WTC11 (cell line): ENCODE data around the gene ARHGAP26. TPM values are rescaled to one million over a fixed set of nuclear protein-coding genes. Genes with fewer than 3 reads are reported as not detected.

Experiments used
- ATAC-seq: fragments of 200-7000 bp; cut with Tn5 transposase; 2 replicates; pipeline ENCODE4 v1.10.0; 2021; ENCODE audit warnings: mild to moderate bottlenecking, moderate library complexity
- CTCF ChIA-PET: fragments of 300-600 bp; sonication (Branson Sonifier 250); formaldehyde crosslinking; loops from one replicate; lab custom pipeline; 2021; ENCODE audit warnings: antibody characterized with exemption; lab: Charles Lee
- POLR2A ChIA-PET: fragments of 350-600 bp; sonication (Branson Sonifier 250); formaldehyde crosslinking; loops from one replicate; lab custom pipeline; 2021; ENCODE audit warnings: antibody characterized with exemption; lab: Charles Lee
- DNase-seq: peaks from one replicate; pipeline ENCODE4 v3.0.0; 2021; ENCODE audit warnings: low spot score
- H3K27ac Mint-ChIP-seq: 2 replicates; pipeline ENCODE4 v1.8.0; 2021; ENCODE audit warnings: mixed read lengths
- H3K27me3 Mint-ChIP-seq: 2 replicates; pipeline ENCODE4 v1.8.0; 2021; ENCODE audit warnings: low read depth, mild to moderate bottlenecking, moderate library complexity, mixed read lengths
- H3K36me3 Mint-ChIP-seq: 2 replicates; pipeline ENCODE4 v1.8.0; 2021; ENCODE audit warnings: mixed read lengths
- H3K4me1 Mint-ChIP-seq: 2 replicates; pipeline ENCODE4 v1.8.0; 2022; ENCODE audit warnings: mixed read lengths
- H3K4me3 Mint-ChIP-seq: 2 replicates; pipeline ENCODE4 v1.8.0; 2021; ENCODE audit warnings: mild to moderate bottlenecking, moderate library complexity, mixed read lengths
- H3K9me3 Mint-ChIP-seq: 2 replicates; pipeline ENCODE4 v1.8.0; 2021; ENCODE audit warnings: mixed read lengths
- ATF2 ChIP-seq: sonication (generic); formaldehyde crosslinking; IDR thresholded peaks from 2 replicates; pipeline ENCODE4 v1.8.1; 2022; ENCODE audit warnings: low read depth, missing genetic modification reagents, borderline replicate concordance
- CTCF ChIP-seq: fragments of 200-600 bp; IDR thresholded peaks from 2 replicates; pipeline ENCODE4 v1.8.0; 2022; ENCODE audit warnings: antibody characterized with exemption
- ERG ChIP-seq: fragments of 250-450 bp; sonication (Bioruptor Pico); IDR thresholded peaks from 2 replicates; pipeline ENCODE4 v1.8.0; 2021; ENCODE audit warnings: mild to moderate bottlenecking
- GTF2I ChIP-seq: fragments of 250-450 bp; sonication (Bioruptor Pico); conservative IDR thresholded peaks from 2 replicates; pipeline ENCODE4 v1.4.0; 2021; ENCODE audit warnings: mild to moderate bottlenecking
- NFATC4 ChIP-seq: fragments of 250-450 bp; sonication (Bioruptor Pico); IDR thresholded peaks from 2 replicates; pipeline ENCODE4 v1.9.0; 2021; ENCODE audit warnings: mild to moderate bottlenecking
- NR2C2 ChIP-seq: sonication (generic); formaldehyde crosslinking; IDR thresholded peaks from 2 replicates; pipeline ENCODE4 v1.8.0; 2022; ENCODE audit warnings: mild to moderate bottlenecking, missing genetic modification reagents
- SMAD3 ChIP-seq: sonication (generic); formaldehyde crosslinking; IDR thresholded peaks from 2 replicates; pipeline ENCODE4 v1.8.0; 2022; ENCODE audit warnings: missing genetic modification reagents, mild to moderate bottlenecking, borderline replicate concordance
- TP53 ChIP-seq: sonication (generic); formaldehyde crosslinking; IDR thresholded peaks from 2 replicates; pipeline ENCODE4 v1.8.1; 2023; ENCODE audit warnings: mild to moderate bottlenecking, missing genetic modification reagents
- ZBTB21 ChIP-seq: sonication (generic); formaldehyde crosslinking; IDR thresholded peaks from 2 replicates; pipeline ENCODE4 v1.8.1; 2023; ENCODE audit warnings: mild to moderate bottlenecking, missing genetic modification reagents, borderline replicate concordance
- ZNF121 ChIP-seq: sonication (generic); formaldehyde crosslinking; IDR thresholded peaks from 2 replicates; pipeline ENCODE4 v1.8.0; 2023; ENCODE audit warnings: missing genetic modification reagents
- ZNF416 ChIP-seq: fragments of 250-450 bp; sonication (Bioruptor Pico); IDR thresholded peaks from 2 replicates; pipeline ENCODE4 v1.9.0; 2021; ENCODE audit warnings: mild to moderate bottlenecking, inconsistent platforms
- ZNF423 ChIP-seq: fragments of 250-450 bp; sonication (Bioruptor Pico); IDR thresholded peaks from 2 replicates; pipeline ENCODE4 v2.1.2; 2022; ENCODE audit warnings: mild to moderate bottlenecking, moderate library complexity
- ZNF425 ChIP-seq: fragments of 250-450 bp; sonication (Bioruptor Pico); conservative IDR thresholded peaks from 2 replicates; pipeline ENCODE4 v1.9.0; 2021; ENCODE audit warnings: mild to moderate bottlenecking
- ZNF671 ChIP-seq: fragments of 250-450 bp; sonication (Bioruptor Pico); IDR thresholded peaks from 2 replicates; pipeline ENCODE4 v1.8.0; 2021; ENCODE audit warnings: mild to moderate bottlenecking
- total RNA-seq: library from RNA; stranded (reverse); gene quantifications from 3 replicates; pipeline ENCODE4 v1.2.3, GENCODE V29; 2021
- TF ChIP-seq, protein P1 (sequence below): sonication (generic); formaldehyde crosslinking; IDR thresholded peaks from 2 replicates; pipeline ENCODE4 v1.8.1; 2023; ENCODE audit warnings: mild to moderate bottlenecking, missing genetic modification reagents, borderline replicate concordance
- TF ChIP-seq, protein P2 (sequence below): sonication (generic); formaldehyde crosslinking; IDR thresholded peaks from 2 replicates; pipeline ENCODE4 v1.8.0; 2022; ENCODE audit warnings: missing genetic modification reagents
- TF ChIP-seq, protein P3 (sequence below): sonication (generic); formaldehyde crosslinking; IDR thresholded peaks from 2 replicates; pipeline ENCODE4 v1.8.1; 2022; ENCODE audit warnings: mild to moderate bottlenecking, missing genetic modification reagents, moderate library complexity, borderline replicate concordance

The ARHGAP26 gene
- total RNA-seq, 1 experiment from 2014 or later, result 22.3 TPM

DNA sequence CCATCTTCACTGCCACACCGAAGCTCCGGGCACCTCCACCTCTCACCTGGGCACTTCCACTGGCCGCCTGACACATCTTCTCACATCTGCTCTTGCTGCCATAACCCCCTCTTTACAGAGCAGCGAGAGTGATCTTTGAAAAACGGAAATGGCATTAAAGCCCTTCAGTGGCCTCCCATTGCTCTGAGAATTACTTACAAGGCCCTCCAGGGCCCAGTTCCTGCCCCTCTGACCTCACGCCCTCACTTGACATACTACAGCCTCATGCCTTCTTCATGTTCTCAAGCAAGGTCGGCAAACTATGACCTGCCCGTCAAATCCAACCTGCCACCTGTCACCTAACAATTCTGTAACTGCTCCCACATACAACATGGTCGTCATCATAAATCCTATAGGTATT is 446.0 kb downstream of the ARHGAP26 start:
- TF ChIP-seq ATF2 (CRISPR knock-in tag), result no peak
- TF ChIP-seq NFATC4 (CRISPR knock-in tag), result no peak
- no peak for TF ChIP-seq ZNF671
- TF ChIP-seq ZNF423 (CRISPR knock-in tag), result no peak
- TF ChIP-seq, protein P1, sequence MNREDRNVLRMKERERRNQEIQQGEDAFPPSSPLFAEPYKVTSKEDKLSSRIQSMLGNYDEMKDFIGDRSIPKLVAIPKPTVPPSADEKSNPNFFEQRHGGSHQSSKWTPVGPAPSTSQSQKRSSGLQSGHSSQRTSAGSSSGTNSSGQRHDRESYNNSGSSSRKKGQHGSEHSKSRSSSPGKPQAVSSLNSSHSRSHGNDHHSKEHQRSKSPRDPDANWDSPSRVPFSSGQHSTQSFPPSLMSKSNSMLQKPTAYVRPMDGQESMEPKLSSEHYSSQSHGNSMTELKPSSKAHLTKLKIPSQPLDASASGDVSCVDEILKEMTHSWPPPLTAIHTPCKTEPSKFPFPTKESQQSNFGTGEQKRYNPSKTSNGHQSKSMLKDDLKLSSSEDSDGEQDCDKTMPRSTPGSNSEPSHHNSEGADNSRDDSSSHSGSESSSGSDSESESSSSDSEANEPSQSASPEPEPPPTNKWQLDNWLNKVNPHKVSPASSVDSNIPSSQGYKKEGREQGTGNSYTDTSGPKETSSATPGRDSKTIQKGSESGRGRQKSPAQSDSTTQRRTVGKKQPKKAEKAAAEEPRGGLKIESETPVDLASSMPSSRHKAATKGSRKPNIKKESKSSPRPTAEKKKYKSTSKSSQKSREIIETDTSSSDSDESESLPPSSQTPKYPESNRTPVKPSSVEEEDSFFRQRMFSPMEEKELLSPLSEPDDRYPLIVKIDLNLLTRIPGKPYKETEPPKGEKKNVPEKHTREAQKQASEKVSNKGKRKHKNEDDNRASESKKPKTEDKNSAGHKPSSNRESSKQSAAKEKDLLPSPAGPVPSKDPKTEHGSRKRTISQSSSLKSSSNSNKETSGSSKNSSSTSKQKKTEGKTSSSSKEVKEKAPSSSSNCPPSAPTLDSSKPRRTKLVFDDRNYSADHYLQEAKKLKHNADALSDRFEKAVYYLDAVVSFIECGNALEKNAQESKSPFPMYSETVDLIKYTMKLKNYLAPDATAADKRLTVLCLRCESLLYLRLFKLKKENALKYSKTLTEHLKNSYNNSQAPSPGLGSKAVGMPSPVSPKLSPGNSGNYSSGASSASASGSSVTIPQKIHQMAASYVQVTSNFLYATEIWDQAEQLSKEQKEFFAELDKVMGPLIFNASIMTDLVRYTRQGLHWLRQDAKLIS, result no peak
- no peak for TF ChIP-seq ZNF416
- no peak for TF ChIP-seq GTF2I (CRISPR knock-in tag)
- no peak for TF ChIP-seq TP53
- TF ChIP-seq SMAD3 (CRISPR knock-in tag), result no peak
- no peak for TF ChIP-seq ZNF121 (CRISPR knock-in tag)
- TF ChIP-seq, protein P2, sequence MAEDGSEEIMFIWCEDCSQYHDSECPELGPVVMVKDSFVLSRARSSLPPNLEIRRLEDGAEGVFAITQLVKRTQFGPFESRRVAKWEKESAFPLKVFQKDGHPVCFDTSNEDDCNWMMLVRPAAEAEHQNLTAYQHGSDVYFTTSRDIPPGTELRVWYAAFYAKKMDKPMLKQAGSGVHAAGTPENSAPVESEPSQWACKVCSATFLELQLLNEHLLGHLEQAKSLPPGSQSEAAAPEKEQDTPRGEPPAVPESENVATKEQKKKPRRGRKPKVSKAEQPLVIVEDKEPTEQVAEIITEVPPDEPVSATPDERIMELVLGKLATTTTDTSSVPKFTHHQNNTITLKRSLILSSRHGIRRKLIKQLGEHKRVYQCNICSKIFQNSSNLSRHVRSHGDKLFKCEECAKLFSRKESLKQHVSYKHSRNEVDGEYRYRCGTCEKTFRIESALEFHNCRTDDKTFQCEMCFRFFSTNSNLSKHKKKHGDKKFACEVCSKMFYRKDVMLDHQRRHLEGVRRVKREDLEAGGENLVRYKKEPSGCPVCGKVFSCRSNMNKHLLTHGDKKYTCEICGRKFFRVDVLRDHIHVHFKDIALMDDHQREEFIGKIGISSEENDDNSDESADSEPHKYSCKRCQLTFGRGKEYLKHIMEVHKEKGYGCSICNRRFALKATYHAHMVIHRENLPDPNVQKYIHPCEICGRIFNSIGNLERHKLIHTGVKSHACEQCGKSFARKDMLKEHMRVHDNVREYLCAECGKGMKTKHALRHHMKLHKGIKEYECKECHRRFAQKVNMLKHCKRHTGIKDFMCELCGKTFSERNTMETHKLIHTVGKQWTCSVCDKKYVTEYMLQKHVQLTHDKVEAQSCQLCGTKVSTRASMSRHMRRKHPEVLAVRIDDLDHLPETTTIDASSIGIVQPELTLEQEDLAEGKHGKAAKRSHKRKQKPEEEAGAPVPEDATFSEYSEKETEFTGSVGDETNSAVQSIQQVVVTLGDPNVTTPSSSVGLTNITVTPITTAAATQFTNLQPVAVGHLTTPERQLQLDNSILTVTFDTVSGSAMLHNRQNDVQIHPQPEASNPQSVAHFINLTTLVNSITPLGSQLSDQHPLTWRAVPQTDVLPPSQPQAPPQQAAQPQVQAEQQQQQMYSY (CRISPR knock-in tag), result no peak
- TF ChIP-seq, protein P3, sequence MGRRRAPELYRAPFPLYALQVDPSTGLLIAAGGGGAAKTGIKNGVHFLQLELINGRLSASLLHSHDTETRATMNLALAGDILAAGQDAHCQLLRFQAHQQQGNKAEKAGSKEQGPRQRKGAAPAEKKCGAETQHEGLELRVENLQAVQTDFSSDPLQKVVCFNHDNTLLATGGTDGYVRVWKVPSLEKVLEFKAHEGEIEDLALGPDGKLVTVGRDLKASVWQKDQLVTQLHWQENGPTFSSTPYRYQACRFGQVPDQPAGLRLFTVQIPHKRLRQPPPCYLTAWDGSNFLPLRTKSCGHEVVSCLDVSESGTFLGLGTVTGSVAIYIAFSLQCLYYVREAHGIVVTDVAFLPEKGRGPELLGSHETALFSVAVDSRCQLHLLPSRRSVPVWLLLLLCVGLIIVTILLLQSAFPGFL, result no peak
- TF ChIP-seq ERG (CRISPR knock-in tag), result no peak
- no peak for TF ChIP-seq ZNF425 (CRISPR knock-in tag)
- no peak for TF ChIP-seq ZBTB21
- no peak for TF ChIP-seq CTCF
- no peak for TF ChIP-seq NR2C2 (CRISPR knock-in tag)
- no peaks in the 10 kb centered on the region; the same call in 1 of the 2 replicates for H3K36me3 Mint-ChIP-seq
- no peak for ATAC-seq
- no peaks in the 10 kb centered on the region for H3K9me3 Mint-ChIP-seq
- ChIA-PET CTCF (no interaction called here), POLR2A (no interaction called here)
- no peak overlapping the region for H3K4me3 Mint-ChIP-seq
- H3K27me3 Mint-ChIP-seq, result no peaks in the 10 kb centered on the region
- DNase-seq, result no peak
- H3K4me1 Mint-ChIP-seq, result peaks cover 30% of the 10 kb centered on the region
- no peak overlapping the region for H3K27ac Mint-ChIP-seq
